ENCODE data around the gene PMEPA1. TPM values are rescaled to one million over a fixed set of nuclear protein-coding genes. Genes with fewer than 3 reads are reported as not detected.
A peak's percentile ranks its signal among the peaks of the same experiment; 100 is the strongest.

The PMEPA1 gene
- total RNA-seq, 3 donors from 2014 or later (not counting 1 experiment from before 2014, with no cell fraction given) = 1.2 to 5.9 (median 2.4) TPM

GRCh38 chr20:57660181-57660921 lies 49.5 kb downstream of the PMEPA1 start:
- Histone ChIP-seq H3K9me3 (ENCODE audit: control insufficient read depth, insufficient read depth, low read length) (no peaks in the 10 kb centered on the region), H3K27ac (ENCODE audit: low read length) (no peak overlapping the region), H3K27me3 (ENCODE audit: control insufficient read depth, insufficient read depth, low read length) (no peaks in the 10 kb centered on the region), H3K4me3 (ENCODE audit: low read length) (no peak overlapping the region), H3K4me1 (ENCODE audit: control insufficient read depth, insufficient read depth, low read length) (peaks cover 17% of the 10 kb centered on the region), H3K36me3 (ENCODE audit: control insufficient read depth, insufficient read depth, low read length) (no peaks in the 10 kb centered on the region)
- peak overlapping the region in 1 of 2 donors; percentile 6 for H3K27ac Mint-ChIP-seq
- H3K27me3 Mint-ChIP-seq (ENCODE audit: low read depth in 2 of 2) = peaks cover 0 to 8% of the 10 kb centered on the region in 2 donors
- peaks cover 8% of the 10 kb centered on the region in 2 donors for H3K4me1 Mint-ChIP-seq
- intact Hi-C loops (cut with micrococcal nuclease) = no loop called here
- H3K9me3 Mint-ChIP-seq = no peaks in the 10 kb centered on the region
- no peak for ATAC-seq
- peak in 1 of 2 donors; percentile 7 for DNase-seq
- H3K36me3 Mint-ChIP-seq = no peaks in the 10 kb centered on the region
- no peak overlapping the region for H3K4me3 Mint-ChIP-seq
- TF ChIP-seq CTCF (IDR thresholded peaks at IDR 0.05) = no peak
- 90% methylated on average over 13 of the region's 13 CpGs for WGBS (ENCODE audit: insufficient coverage)

GRCh38 chr20:57659517-57660180 lies 50.2 kb downstream of the PMEPA1 start:
- intact Hi-C loops (cut with micrococcal nuclease) = loop anchor here (10.0 kb wide), 1 partner anchor 515 kb away; no protein-coding TSS in a partner anchor

GRCh38 chr20:57658833-57659516 lies 50.8 kb downstream of the PMEPA1 start:
- peaks cover 15% of the 10 kb centered on the region in 2 donors for H3K4me1 Mint-ChIP-seq
- WGBS (ENCODE audit: insufficient coverage) = 83% methylated on average over 25 of the region's 25 CpGs

More at GRCh38 chr20:57659517-57660180, 50.2 kb downstream of the PMEPA1 start:
- no peaks in the 10 kb centered on the region for H3K9me3 ChIP-seq (ENCODE audit: control insufficient read depth, insufficient read depth, low read length)
- TF ChIP-seq CTCF (IDR thresholded peaks at IDR 0.05) = no peak
- no peak overlapping the region for H3K27ac ChIP-seq (ENCODE audit: low read length)
- Mint-ChIP-seq H3K9me3 (no peaks in the 10 kb centered on the region), H3K36me3 (no peaks in the 10 kb centered on the region), H3K27me3 (ENCODE audit: low read depth in 2 of 2) (peaks cover 0 to 8% of the 10 kb centered on the region in 2 donors), H3K4me3 (no peak overlapping the region), H3K4me1 (peaks cover 9% of the 10 kb centered on the region in 2 donors), H3K27ac (no peak overlapping the region)
- no peaks in the 10 kb centered on the region for H3K27me3 ChIP-seq (ENCODE audit: control insufficient read depth, insufficient read depth, low read length)
- no peak overlapping the region for H3K4me3 ChIP-seq (ENCODE audit: low read length)
- H3K36me3 ChIP-seq (ENCODE audit: control insufficient read depth, insufficient read depth, low read length) = no peaks in the 10 kb centered on the region
- peaks cover 18% of the 10 kb centered on the region for H3K4me1 ChIP-seq (ENCODE audit: control insufficient read depth, insufficient read depth, low read length)
- DNase-seq (peak in 1 of 2 donors; percentile 8), ATAC-seq (no peak)
- 88% methylated on average over 24 of the region's 24 CpGs for WGBS (ENCODE audit: insufficient coverage)

More at GRCh38 chr20:57658833-57659516, 50.8 kb downstream of the PMEPA1 start:
- Mint-ChIP-seq H3K4me3 (no peak overlapping the region), H3K27me3 (ENCODE audit: low read depth in 2 of 2) (peaks cover 0 to 8% of the 10 kb centered on the region in 2 donors), H3K27ac (no peak overlapping the region), H3K36me3 (no peaks in the 10 kb centered on the region), H3K9me3 (no peaks in the 10 kb centered on the region)
- DNase-seq = peak in 1 of 2 donors; percentile 12
- intact Hi-C loops (cut with micrococcal nuclease) = loop anchor here (10.0 kb wide), 1 partner anchor 516 kb away; no protein-coding TSS in a partner anchor
- Histone ChIP-seq H3K36me3 (ENCODE audit: control insufficient read depth, insufficient read depth, low read length) (no peaks in the 10 kb centered on the region), H3K27ac (ENCODE audit: low read length) (no peak overlapping the region), H3K4me1 (ENCODE audit: control insufficient read depth, insufficient read depth, low read length) (peaks cover 24% of the 10 kb centered on the region), H3K9me3 (ENCODE audit: control insufficient read depth, insufficient read depth, low read length) (no peaks in the 10 kb centered on the region), H3K4me3 (ENCODE audit: low read length) (no peak overlapping the region), H3K27me3 (ENCODE audit: control insufficient read depth, insufficient read depth, low read length) (no peaks in the 10 kb centered on the region)
- no peak for ATAC-seq
- TF ChIP-seq CTCF (IDR thresholded peaks at IDR 0.05) = no peak

Measured in natural killer cell (primary cell).